A549 (cell line): Measurements from ENCODE around the gene ACOXL. TPM values are rescaled to one million over a fixed set of nuclear protein-coding genes. Genes with fewer than 3 reads are reported as not detected.

ENCODE experiments used
- ATAC-seq, 2 experiments: fragments of 200-7000 bp in 1 of 2; fragments of >200 bp in 1 of 2; cut with Nextera tagmentation in 1 of 2; cut with Tn5 transposase in 1 of 2; 3 replicates each; pipeline versions ENCODE4 v1.8.0 to v1.9.1; 2018 to 2020; ENCODE audit warnings: mild to moderate bottlenecking in 1 of 2, moderate library complexity in 1 of 2
- CTCF ChIA-PET: fragments of 300-600 bp; sonication (Branson Sonifier 250); formaldehyde crosslinking; extraction: SDS; loops from one replicate; lab custom pipeline; 2021; ENCODE audit warnings: antibody characterized with exemption, inconsistent platforms; lab: Yijun Ruan, JAX
- POLR2A ChIA-PET: fragments of 350-600 bp; formaldehyde crosslinking; extraction: SDS; loops from one replicate; lab custom pipeline; 2021; ENCODE audit warnings: antibody characterized with exemption, inconsistent platforms; lab: Yijun Ruan, JAX
- DNase-seq, 2 experiments: peaks; one replicate each; pipeline versions ENCODE4 v3.0.0 to v3.0.0-alpha.2; 2011 to 2016; ENCODE audit warnings: low read depth in 1 of 2, low spot score in 1 of 2
- FAIRE-seq: peaks from 2 replicates; lab custom pipeline; 2011; peaks lifted over from hg19 to GRCh38; lab: Jason Lieb, UNC
- H3K27ac ChIP-seq, 2 experiments: fragments of >200 bp; sonication (Bioruptor Twin); formaldehyde crosslinking; 3 replicates each; pipeline ENCODE4 v1.5.1; 2016 to 2017
- H3K4me1 ChIP-seq: fragments of >200 bp; sonication (Bioruptor Twin); formaldehyde crosslinking; 3 replicates; pipeline ENCODE4 v1.6.1; 2016
- H3K4me2 ChIP-seq: fragments of >200 bp; sonication (Bioruptor Twin); formaldehyde crosslinking; 3 replicates; pipeline ENCODE4 v1.6.1; 2016
- H3K4me3 ChIP-seq: fragments of >200 bp; sonication (Bioruptor Twin); formaldehyde crosslinking; 3 replicates; pipeline ENCODE4 v1.5.1; 2016
- H3K9me3 ChIP-seq: fragments of >200 bp; sonication (Bioruptor Twin); formaldehyde crosslinking; 3 replicates; pipeline ENCODE4 v1.6.1; 2016
- BHLHE40 ChIP-seq: IDR thresholded peaks from 2 replicates; pipeline ENCODE4 v1.6.1; 2012; ENCODE audit warnings: low read depth, low read length, inconsistent platforms
- CEBPB ChIP-seq, 2 experiments: fragments of >200 bp in 1 of 2; sonication (Bioruptor Twin) in 1 of 2; formaldehyde crosslinking in 1 of 2; IDR thresholded peaks; 2 replicates each; pipeline ENCODE4 v1.6.1; 2012 to 2016
- CHD2 ChIP-seq: fragments of 150-350 bp; IDR thresholded peaks from 2 replicates; pipeline ENCODE4 v1.6.1; 2014; ENCODE audit warnings: low read length; ENCODE audit not compliant: partially characterized antibody
- EHF ChIP-seq: fragments of 250-450 bp; sonication (Bioruptor Pico); IDR thresholded peaks from 2 replicates; pipeline ENCODE4 v1.5.0; 2020; ENCODE audit warnings: mild to moderate bottlenecking
- EP300 ChIP-seq, 2 experiments: fragments of >200 bp; sonication (Bioruptor Twin); formaldehyde crosslinking; IDR thresholded peaks; 2 replicates in 1 of 2; 3 replicates in 1 of 2; pipeline ENCODE4 v1.6.1; 2016 to 2017
- ESRRA ChIP-seq: fragments of 150-350 bp; IDR thresholded peaks from 2 replicates; pipeline ENCODE4 v1.6.1; 2014; ENCODE audit warnings: mild to moderate bottlenecking, low read length, borderline replicate concordance
- FOSB ChIP-seq: fragments of 250-450 bp; sonication (Bioruptor Pico); IDR thresholded peaks from 2 replicates; pipeline ENCODE4 v1.5.0; 2020; ENCODE audit warnings: mild to moderate bottlenecking, moderate library complexity
- FOSL2 ChIP-seq, 2 experiments: fragments of 450-650 bp in 1 of 2; fragments of >200 bp in 1 of 2; sonication (Bioruptor Twin) in 1 of 2; formaldehyde crosslinking; IDR thresholded peaks; 2 replicates each; pipeline versions ENCODE4 v1.5.0 to v1.6.1; 2016 to 2020; ENCODE audit warnings: mild to moderate bottlenecking in 1 of 2, moderate library complexity in 1 of 2
- FOXS1 ChIP-seq: fragments of 250-450 bp; sonication (Bioruptor Pico); IDR thresholded peaks from 2 replicates; pipeline ENCODE4 v1.5.0; 2020; ENCODE audit warnings: mild to moderate bottlenecking, moderate library complexity
- HDAC2 ChIP-seq: fragments of 200-600 bp; sonication (generic); IDR thresholded peaks from 2 replicates; pipeline ENCODE4 v1.6.1; 2016
- HES2 ChIP-seq: fragments of >200 bp; sonication (Bioruptor Twin); formaldehyde crosslinking; IDR thresholded peaks from 2 replicates; pipeline ENCODE4 v1.6.1; 2016
- HEYL ChIP-seq: fragments of 250-450 bp; sonication (Bioruptor Pico); IDR thresholded peaks from 2 replicates; pipeline ENCODE4 v1.8.0; 2021; ENCODE audit warnings: mild to moderate bottlenecking, moderate library complexity
- JUN ChIP-seq, 2 experiments: fragments of >200 bp; sonication (Bioruptor Twin); formaldehyde crosslinking; IDR thresholded peaks; 2 replicates in 1 of 2; 3 replicates in 1 of 2; pipeline ENCODE4 v1.6.1; 2016 to 2017
- KDM5A ChIP-seq: fragments of 200-600 bp; sonication (generic); IDR thresholded peaks from 2 replicates; pipeline ENCODE4 v1.6.1; 2016; ENCODE audit warnings: antibody characterized with exemption, mild to moderate bottlenecking
- MAFK ChIP-seq: fragments of 450-650 bp; IDR thresholded peaks from 2 replicates; pipeline ENCODE4 v1.6.1; 2014; ENCODE audit not compliant: partially characterized antibody
- NPAS2 ChIP-seq: fragments of 250-450 bp; sonication (Bioruptor Pico); IDR thresholded peaks from 2 replicates; pipeline ENCODE4 v1.8.0; 2022; ENCODE audit warnings: mild to moderate bottlenecking, moderate library complexity, borderline replicate concordance
- POLR2A ChIP-seq: IDR thresholded peaks from 2 replicates; pipeline ENCODE4 v1.6.1; 2012; ENCODE audit warnings: mild to moderate bottlenecking, low read length
- RAD21 ChIP-seq, 2 experiments: fragments of >200 bp in 1 of 2; sonication (Bioruptor Twin) in 1 of 2; formaldehyde crosslinking in 1 of 2; IDR thresholded peaks in 1 of 2; conservative IDR thresholded peaks in 1 of 2; 2 replicates in 1 of 2; 3 replicates in 1 of 2; pipeline ENCODE4 v1.6.1; 2012 to 2018; ENCODE audit warnings: inconsistent platforms in 1 of 2
- RCOR1 ChIP-seq: fragments of 150-350 bp; IDR thresholded peaks from 2 replicates; pipeline ENCODE4 v1.6.1; 2014; ENCODE audit warnings: antibody characterized with exemption, low read length, low read depth
- SMC3 ChIP-seq: fragments of >200 bp; sonication (Bioruptor Twin); formaldehyde crosslinking; IDR thresholded peaks from 3 replicates; pipeline ENCODE4 v1.6.1; 2018; ENCODE audit warnings: inconsistent platforms
- TFCP2L1 ChIP-seq: fragments of 250-450 bp; sonication (Bioruptor Pico); IDR thresholded peaks from 2 replicates; pipeline ENCODE4 v1.5.0; 2021; ENCODE audit warnings: mild to moderate bottlenecking
- TP53 ChIP-seq: fragments of 250-450 bp; sonication (Bioruptor Pico); IDR thresholded peaks from 2 replicates; pipeline ENCODE4 v1.5.0; 2021; ENCODE audit warnings: mild to moderate bottlenecking, moderate library complexity
- ZSCAN20 ChIP-seq: fragments of 250-450 bp; sonication (Bioruptor Pico); IDR thresholded peaks from 2 replicates; pipeline ENCODE4 v1.8.0; 2022; ENCODE audit warnings: mild to moderate bottlenecking, moderate library complexity
- WGBS: methylation state at CpG from one replicate; pipeline ENCODE4 v1.1.6; 2017; ENCODE audit errors: missing lambda C conversion rate; 5-methylcytosine and 5-hydroxymethylcytosine counted together
- polyA plus RNA-seq, 4 experiments: library from polyadenylated mRNA; depleted of rRNA in 3 of 4; stranded (reverse); fragments of >200 nt; fragmentation: RNase III in 1 of 4; extraction: RNeasy Plus Mini Kit Qiagen cat#74134 plus additional on column Dnase treatment in 1 of 4; gene quantifications; 2 replicates in 3 of 4; 3 replicates in 1 of 4; pipeline ENCODE4 v1.2.3, GENCODE V29; 2011 to 2017
- TF ChIP-seq, protein P1 (sequence below): IDR thresholded peaks from 2 replicates; pipeline ENCODE4 v1.6.1; 2012
- TF ChIP-seq, protein P2 (sequence below): fragments of 200-600 bp; sonication (generic); IDR thresholded peaks from 2 replicates; pipeline ENCODE4 v1.6.1; 2016; ENCODE audit warnings: antibody characterized with exemption, mild to moderate bottlenecking, moderate library complexity
- TF ChIP-seq, protein P3 (sequence below): fragments of 250-450 bp; sonication (Bioruptor Pico); IDR thresholded peaks from 2 replicates; pipeline ENCODE4 v1.5.0; 2021; ENCODE audit warnings: mild to moderate bottlenecking, moderate library complexity, borderline replicate concordance
- TF ChIP-seq, protein P4 (sequence below): fragments of 150-350 bp; IDR thresholded peaks from 2 replicates; pipeline ENCODE4 v1.6.1; 2014; ENCODE audit warnings: low read depth, mild to moderate bottlenecking, low read length
- TF ChIP-seq, protein P5 (sequence below): IDR thresholded peaks from 2 replicates; pipeline ENCODE4 v1.6.1; 2012

The ACOXL gene
- polyA plus RNA-seq, 2 of the 4 experiments (the other 2 are of a cell fraction), result not detected

GRCh38 chr2:111007757-111008688 lies 275.6 kb downstream of the ACOXL start:
- ChIA-PET CTCF (no interaction called here), POLR2A (no interaction called here)
- FAIRE-seq, result no peak
- H3K4me1 ChIP-seq, result peaks cover 7% of the 10 kb centered on the region; the same call in 1 of the 3 replicates
- WGBS, result 31% methylated on average over 7 of the region's 7 CpGs
- H3K9me3 ChIP-seq, result peaks cover 42% of the 10 kb centered on the region
- ATAC-seq, result peak in 1 of 2 experiments; percentile 57; a peak in 2 of 6 replicates
- TF ChIP-seq ESRRA (no peak), NPAS2 (CRISPR knock-in tag) (no peak), HES2 (no peak), HDAC2 (no peak), CEBPB (IDR thresholded peaks at IDR 0.05) (no peak), MAFK (no peak), TFCP2L1 (no peak), TP53 (no peak), RCOR1 (no peak), FOSB (CRISPR knock-in tag) (no peak), EHF (CRISPR knock-in tag) (no peak), JUN (IDR thresholded peaks at IDR 0.05) (no peak), FOXS1 (no peak), BHLHE40 (no peak), EP300 (IDR thresholded peaks at IDR 0.05) (no peak)
- TF ChIP-seq, protein P1, sequence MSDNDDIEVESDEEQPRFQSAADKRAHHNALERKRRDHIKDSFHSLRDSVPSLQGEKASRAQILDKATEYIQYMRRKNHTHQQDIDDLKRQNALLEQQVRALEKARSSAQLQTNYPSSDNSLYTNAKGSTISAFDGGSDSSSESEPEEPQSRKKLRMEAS, result no peak
- TF ChIP-seq, protein P2, sequence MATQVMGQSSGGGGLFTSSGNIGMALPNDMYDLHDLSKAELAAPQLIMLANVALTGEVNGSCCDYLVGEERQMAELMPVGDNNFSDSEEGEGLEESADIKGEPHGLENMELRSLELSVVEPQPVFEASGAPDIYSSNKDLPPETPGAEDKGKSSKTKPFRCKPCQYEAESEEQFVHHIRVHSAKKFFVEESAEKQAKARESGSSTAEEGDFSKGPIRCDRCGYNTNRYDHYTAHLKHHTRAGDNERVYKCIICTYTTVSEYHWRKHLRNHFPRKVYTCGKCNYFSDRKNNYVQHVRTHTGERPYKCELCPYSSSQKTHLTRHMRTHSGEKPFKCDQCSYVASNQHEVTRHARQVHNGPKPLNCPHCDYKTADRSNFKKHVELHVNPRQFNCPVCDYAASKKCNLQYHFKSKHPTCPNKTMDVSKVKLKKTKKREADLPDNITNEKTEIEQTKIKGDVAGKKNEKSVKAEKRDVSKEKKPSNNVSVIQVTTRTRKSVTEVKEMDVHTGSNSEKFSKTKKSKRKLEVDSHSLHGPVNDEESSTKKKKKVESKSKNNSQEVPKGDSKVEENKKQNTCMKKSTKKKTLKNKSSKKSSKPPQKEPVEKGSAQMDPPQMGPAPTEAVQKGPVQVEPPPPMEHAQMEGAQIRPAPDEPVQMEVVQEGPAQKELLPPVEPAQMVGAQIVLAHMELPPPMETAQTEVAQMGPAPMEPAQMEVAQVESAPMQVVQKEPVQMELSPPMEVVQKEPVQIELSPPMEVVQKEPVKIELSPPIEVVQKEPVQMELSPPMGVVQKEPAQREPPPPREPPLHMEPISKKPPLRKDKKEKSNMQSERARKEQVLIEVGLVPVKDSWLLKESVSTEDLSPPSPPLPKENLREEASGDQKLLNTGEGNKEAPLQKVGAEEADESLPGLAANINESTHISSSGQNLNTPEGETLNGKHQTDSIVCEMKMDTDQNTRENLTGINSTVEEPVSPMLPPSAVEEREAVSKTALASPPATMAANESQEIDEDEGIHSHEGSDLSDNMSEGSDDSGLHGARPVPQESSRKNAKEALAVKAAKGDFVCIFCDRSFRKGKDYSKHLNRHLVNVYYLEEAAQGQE, result no peak
- TF ChIP-seq, protein P3, sequence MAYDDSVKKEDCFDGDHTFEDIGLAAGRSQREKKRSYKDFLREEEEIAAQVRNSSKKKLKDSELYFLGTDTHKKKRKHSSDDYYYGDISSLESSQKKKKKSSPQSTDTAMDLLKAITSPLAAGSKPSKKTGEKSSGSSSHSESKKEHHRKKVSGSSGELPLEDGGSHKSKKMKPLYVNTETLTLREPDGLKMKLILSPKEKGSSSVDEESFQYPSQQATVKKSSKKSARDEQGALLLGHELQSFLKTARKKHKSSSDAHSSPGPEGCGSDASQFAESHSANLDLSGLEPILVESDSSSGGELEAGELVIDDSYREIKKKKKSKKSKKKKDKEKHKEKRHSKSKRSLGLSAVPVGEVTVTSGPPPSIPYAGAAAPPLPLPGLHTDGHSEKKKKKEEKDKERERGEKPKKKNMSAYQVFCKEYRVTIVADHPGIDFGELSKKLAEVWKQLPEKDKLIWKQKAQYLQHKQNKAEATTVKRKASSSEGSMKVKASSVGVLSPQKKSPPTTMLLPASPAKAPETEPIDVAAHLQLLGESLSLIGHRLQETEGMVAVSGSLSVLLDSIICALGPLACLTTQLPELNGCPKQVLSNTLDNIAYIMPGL (CRISPR knock-in tag), result no peak
- H3K4me3 ChIP-seq, result no peak overlapping the region
- H3K4me2 ChIP-seq, result peak overlapping the region; percentile 40
- DNase-seq, result peak in 1 of 2 experiments; percentile 45
- no peak overlapping the region for H3K27ac ChIP-seq

- POLR2A ChIA-PET, result no interaction called here
- DNase-seq, result no peak
- H3K4me1 ChIP-seq, result peaks cover 7% of the 10 kb centered on the region; the same call in 1 of the 3 replicates
- peaks cover 35% of the 10 kb centered on the region for H3K9me3 ChIP-seq
- H3K4me3 ChIP-seq, result no peak overlapping the region
- FAIRE-seq, result no peak
- no peak overlapping the region for H3K4me2 ChIP-seq
- CTCF ChIA-PET, result no interaction called here
- no peak for ATAC-seq
- H3K27ac ChIP-seq, result no peak overlapping the region
- TF ChIP-seq ZSCAN20 (CRISPR knock-in tag), result no peak
- TF ChIP-seq KDM5A, result no peak
- TF ChIP-seq CHD2, result no peak
- no peak for TF ChIP-seq NPAS2 (CRISPR knock-in tag)
- TF ChIP-seq FOSL2 (IDR thresholded peaks at IDR 0.05), result no peak
- no peak for TF ChIP-seq FOSL2 (CRISPR knock-in tag; IDR thresholded peaks at IDR 0.05)
- TF ChIP-seq, protein P3 (CRISPR knock-in tag), result no peak
- TF ChIP-seq SMC3, result no peak
- TF ChIP-seq EP300 (IDR thresholded peaks at IDR 0.05), result no peak
- TF ChIP-seq, protein P4, sequence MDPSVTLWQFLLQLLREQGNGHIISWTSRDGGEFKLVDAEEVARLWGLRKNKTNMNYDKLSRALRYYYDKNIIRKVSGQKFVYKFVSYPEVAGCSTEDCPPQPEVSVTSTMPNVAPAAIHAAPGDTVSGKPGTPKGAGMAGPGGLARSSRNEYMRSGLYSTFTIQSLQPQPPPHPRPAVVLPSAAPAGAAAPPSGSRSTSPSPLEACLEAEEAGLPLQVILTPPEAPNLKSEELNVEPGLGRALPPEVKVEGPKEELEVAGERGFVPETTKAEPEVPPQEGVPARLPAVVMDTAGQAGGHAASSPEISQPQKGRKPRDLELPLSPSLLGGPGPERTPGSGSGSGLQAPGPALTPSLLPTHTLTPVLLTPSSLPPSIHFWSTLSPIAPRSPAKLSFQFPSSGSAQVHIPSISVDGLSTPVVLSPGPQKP, result no peak
- TF ChIP-seq POLR2A, result no peak
- TF ChIP-seq, protein P5, sequence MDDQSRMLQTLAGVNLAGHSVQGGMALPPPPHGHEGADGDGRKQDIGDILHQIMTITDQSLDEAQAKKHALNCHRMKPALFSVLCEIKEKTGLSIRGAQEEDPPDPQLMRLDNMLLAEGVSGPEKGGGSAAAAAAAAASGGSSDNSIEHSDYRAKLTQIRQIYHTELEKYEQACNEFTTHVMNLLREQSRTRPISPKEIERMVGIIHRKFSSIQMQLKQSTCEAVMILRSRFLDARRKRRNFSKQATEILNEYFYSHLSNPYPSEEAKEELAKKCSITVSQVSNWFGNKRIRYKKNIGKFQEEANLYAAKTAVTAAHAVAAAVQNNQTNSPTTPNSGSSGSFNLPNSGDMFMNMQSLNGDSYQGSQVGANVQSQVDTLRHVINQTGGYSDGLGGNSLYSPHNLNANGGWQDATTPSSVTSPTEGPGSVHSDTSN, result no peak
- TF ChIP-seq RAD21 (conservative IDR thresholded peaks at IDR 0.05 in 1 of 2, IDR thresholded peaks at IDR 0.05 in 1 of 2), result no peak
- no peak for TF ChIP-seq HEYL (CRISPR knock-in tag)
Observed at GRCh38 chr2:111011218-111011617, 278.8 kb downstream of the ACOXL start.
